DND-41 (cell line): ENCODE data around the gene PLA2G15.

Source experiments
- EZH2 ChIP-seq: IDR thresholded peaks from 3 replicates; pipeline ENCODE4 v1.6.1; 2012; ENCODE audit warnings: borderline replicate concordance, low read depth, mild to moderate bottlenecking, moderate library complexity, low read length, inconsistent platforms; ENCODE audit not compliant: severe bottlenecking
- TF ChIP-seq, protein P1 (sequence below): IDR thresholded peaks from 2 replicates; pipeline ENCODE4 v1.5.1; 2012; ENCODE audit warnings: borderline replicate concordance, low read length, moderate library complexity, mild to moderate bottlenecking; ENCODE audit not compliant: poor library complexity, severe bottlenecking; ENCODE audit errors: extremely low read depth

DNA sequence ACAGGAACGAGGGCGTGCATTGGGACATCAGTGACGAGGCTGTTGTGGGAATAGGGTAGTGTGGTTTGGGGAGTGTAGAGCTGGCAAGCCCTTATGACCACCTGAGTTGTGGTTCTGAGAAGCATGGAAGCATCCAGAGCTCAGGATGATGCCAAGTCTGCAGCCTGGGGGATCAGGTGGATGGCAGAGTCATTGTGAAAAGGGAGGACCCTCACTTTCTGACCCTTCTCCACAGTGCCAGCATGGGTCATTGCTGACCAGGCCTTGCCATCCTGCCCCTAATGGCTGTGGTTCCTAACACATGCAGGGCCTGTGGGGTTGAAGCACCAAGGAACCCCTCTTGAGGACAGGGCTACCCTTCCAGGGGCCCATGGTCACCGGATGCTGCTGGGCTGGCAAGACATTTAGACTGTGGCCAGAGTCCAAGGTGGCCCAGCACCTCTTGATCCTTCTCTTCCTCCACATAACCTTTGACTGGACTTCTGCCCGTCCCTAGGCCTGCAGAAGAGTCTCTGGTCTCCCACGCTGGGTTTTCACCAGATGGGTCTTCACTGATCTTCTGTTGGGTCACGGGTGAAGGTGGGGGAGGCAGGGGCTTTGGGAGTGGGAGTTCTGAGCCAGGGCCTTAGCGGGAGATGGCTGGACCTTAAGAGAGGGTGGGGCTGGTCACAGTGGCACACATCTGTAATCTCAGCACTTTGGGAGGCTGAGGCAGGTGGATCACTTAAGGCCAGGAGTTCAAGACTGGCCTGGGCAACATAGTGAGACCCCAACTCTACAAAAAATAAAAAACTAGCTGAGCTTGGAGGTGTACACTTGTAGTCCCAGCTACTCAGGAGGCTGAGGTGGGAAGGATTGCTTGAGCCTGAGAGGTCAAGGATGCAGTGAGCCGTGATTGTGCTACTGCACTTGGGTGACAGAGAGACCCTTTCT, 2.0 kb upstream of the PLA2G15 start:
- TF ChIP-seq, protein P1, sequence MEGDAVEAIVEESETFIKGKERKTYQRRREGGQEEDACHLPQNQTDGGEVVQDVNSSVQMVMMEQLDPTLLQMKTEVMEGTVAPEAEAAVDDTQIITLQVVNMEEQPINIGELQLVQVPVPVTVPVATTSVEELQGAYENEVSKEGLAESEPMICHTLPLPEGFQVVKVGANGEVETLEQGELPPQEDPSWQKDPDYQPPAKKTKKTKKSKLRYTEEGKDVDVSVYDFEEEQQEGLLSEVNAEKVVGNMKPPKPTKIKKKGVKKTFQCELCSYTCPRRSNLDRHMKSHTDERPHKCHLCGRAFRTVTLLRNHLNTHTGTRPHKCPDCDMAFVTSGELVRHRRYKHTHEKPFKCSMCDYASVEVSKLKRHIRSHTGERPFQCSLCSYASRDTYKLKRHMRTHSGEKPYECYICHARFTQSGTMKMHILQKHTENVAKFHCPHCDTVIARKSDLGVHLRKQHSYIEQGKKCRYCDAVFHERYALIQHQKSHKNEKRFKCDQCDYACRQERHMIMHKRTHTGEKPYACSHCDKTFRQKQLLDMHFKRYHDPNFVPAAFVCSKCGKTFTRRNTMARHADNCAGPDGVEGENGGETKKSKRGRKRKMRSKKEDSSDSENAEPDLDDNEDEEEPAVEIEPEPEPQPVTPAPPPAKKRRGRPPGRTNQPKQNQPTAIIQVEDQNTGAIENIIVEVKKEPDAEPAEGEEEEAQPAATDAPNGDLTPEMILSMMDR, result no peak
- no peak for TF ChIP-seq EZH2
